Muscle of leg (tissue), 16 donors: Measurements from ENCODE around the gene TMEM135. TPM values are rescaled to one million over a fixed set of nuclear protein-coding genes. Genes with fewer than 3 reads are reported as not detected.
"Not testable (repeated sequence)": the region's sequence is repeated elsewhere in the genome, so short reads cannot be mapped to it uniquely, and the experiment has no call there.

Source experiments
- DNase-seq: peaks from one replicate; pipeline ENCODE4 v3.0.0; 2013
- H3K27ac ChIP-seq: one replicate; pipeline ENCODE4 v1.5.1; 2013; ENCODE audit warnings: mild to moderate bottlenecking, low read length, control low read depth
- H3K27me3 ChIP-seq: one replicate; pipeline ENCODE4 v1.6.1; 2013; ENCODE audit warnings: low read length; ENCODE audit not compliant: control insufficient read depth, insufficient read depth
- H3K36me3 ChIP-seq: one replicate; pipeline ENCODE4 v1.6.1; 2013; ENCODE audit warnings: low read length; ENCODE audit not compliant: control insufficient read depth, insufficient read depth
- H3K4me1 ChIP-seq: one replicate; pipeline ENCODE4 v1.6.1; 2013; ENCODE audit warnings: low read length; ENCODE audit not compliant: control insufficient read depth, insufficient read depth
- H3K4me3 ChIP-seq: one replicate; pipeline ENCODE4 v1.5.1; 2013; ENCODE audit warnings: low read length, control low read depth
- H3K9me3 ChIP-seq: replicated peaks from 2 replicates; pipeline ENCODE4 v1.6.1; 2013; ENCODE audit warnings: low read depth, low read length; ENCODE audit not compliant: control insufficient read depth
- WGBS: methylation state at CpG from one replicate; pipeline ENCODE4 v1.1.5; 2013; ENCODE audit warnings: missing lambda C conversion rate; ENCODE audit not compliant: insufficient coverage; 5-methylcytosine and 5-hydroxymethylcytosine counted together
- long read RNA-seq, 11 donors: transcript quantifications; one replicate each; lab custom pipeline, GENCODE V29; 2026
- polyA plus RNA-seq, 8 donors: library from polyadenylated mRNA; unstranded; fragments of 120-200 nt; gene quantifications; one replicate each; pipeline versions ENCODE4 v1.2.1 to v1.2.3, GENCODE V29; 2013; ENCODE audit warnings: inconsistent platforms in 1 of 8, low replicate concordance in 1 of 8; ENCODE audit not compliant: insufficient read length in 8 of 8, insufficient read depth in 1 of 8
- total RNA-seq: library from RNA; stranded (reverse); fragments of 120-200 nt; gene quantifications from one replicate; pipeline ENCODE4 v1.2.4, GENCODE V29; 2013

TMEM135 gene
- total RNA-seq = 15.3 TPM
- 10 to 100 TPM; 10.5 to 21.1 (median 14.3) TPM for polyA plus RNA-seq
- long read RNA-seq, donor 1, partial matches to known transcripts = 0 of 1 reads
- long read RNA-seq, donor 1, other reads (novel, unspliced or antisense) = 0 of 1 reads
- long read RNA-seq, donor 2 = 0 reads
- long read RNA-seq, donor 3, partial matches to known transcripts = 0 of 1 reads
- long read RNA-seq, donor 3, other reads (novel, unspliced or antisense) = 0 of 1 reads
- long read RNA-seq, donor 4 = 0 reads
- long read RNA-seq, donor 5 = 0 reads
- long read RNA-seq, donor 6, partial matches to known transcripts = 0 of 3 reads
- long read RNA-seq, donor 6, other reads (novel, unspliced or antisense) = 0 of 3 reads
- long read RNA-seq, donor 7, partial matches to known transcripts = 0 of 2 reads
- long read RNA-seq, donor 7, other reads (novel, unspliced or antisense) = 0 of 2 reads
- long read RNA-seq, donor 8, partial matches to known transcripts = 0 of 2 reads
- long read RNA-seq, donor 8, other reads (novel, unspliced or antisense) = 0 of 2 reads
- long read RNA-seq, donor 9, partial matches to known transcripts = 0 of 1 reads
- long read RNA-seq, donor 9, other reads (novel, unspliced or antisense) = 0 of 1 reads
- long read RNA-seq, donor 10 = 0 reads
- long read RNA-seq, donor 11, partial matches to known transcripts = 0 of 2 reads
- long read RNA-seq, donor 11, other reads (novel, unspliced or antisense) = 0 of 2 reads

GRCh38 chr11:87037450-87038234, at the start of gene TMEM135:
TSS of gene TMEM135 (plus strand) at chr11:87037934. CDS start at chr11:87038046, 112 bp downstream.
- H3K4me1 ChIP-seq = peaks cover 13% of the 10 kb centered on the region
- H3K9me3 ChIP-seq = no peaks in the 10 kb centered on the region
- H3K36me3 ChIP-seq = peaks cover 2% of the 10 kb centered on the region
- H3K27me3 ChIP-seq = no peaks in the 10 kb centered on the region
- peak within 1 kb of the TSS; percentile 89 for H3K27ac ChIP-seq
- DNase-seq = peak; percentile 95
- WGBS = under 1% methylated on average over 61 of the region's 66 CpGs
- peak within 1 kb of the TSS; percentile 88 for H3K4me3 ChIP-seq

GRCh38 chr11:86988351-86988881, 49.3 kb upstream of the TMEM135 start:
- no CpG with 5 or more reads among the region's 4 CpGs for WGBS
- H3K36me3 ChIP-seq = no peaks in the 10 kb centered on the region
- no peak overlapping the region for H3K27ac ChIP-seq
- H3K4me3 ChIP-seq = no peak overlapping the region
- DNase-seq = no peak
- no peaks in the 10 kb centered on the region for H3K27me3 ChIP-seq
- peaks cover 15% of the 10 kb centered on the region for H3K4me1 ChIP-seq
- H3K9me3 ChIP-seq = no peaks in the 10 kb centered on the region

DNA sequence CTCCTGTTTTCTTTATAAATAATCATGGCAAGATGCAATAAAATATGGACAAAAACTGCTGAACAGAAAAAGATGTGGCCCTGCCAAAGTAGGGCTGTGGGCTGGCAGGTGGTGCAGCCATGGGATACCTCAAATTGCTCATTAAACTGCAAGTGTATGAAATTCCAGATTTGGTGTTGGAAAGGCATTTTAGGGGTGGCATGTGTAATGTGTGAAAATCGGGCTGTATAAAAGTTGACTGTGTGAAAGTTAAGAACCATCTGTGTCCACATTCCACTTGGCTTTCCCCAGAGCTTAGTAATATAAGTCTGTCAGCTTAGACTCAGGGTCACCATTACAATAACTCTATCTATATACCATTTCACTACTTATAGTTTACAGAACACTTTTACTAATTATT, 47.7 kb upstream of the TMEM135 start:
- peak; percentile 77 for DNase-seq
- Histone ChIP-seq H3K36me3 (no peaks in the 10 kb centered on the region), H3K27ac (peak overlapping the region; percentile 39), H3K27me3 (no peaks in the 10 kb centered on the region), H3K9me3 (no peaks in the 10 kb centered on the region), H3K4me1 (peaks cover 9% of the 10 kb centered on the region), H3K4me3 (no peak overlapping the region)
- no CpG with 5 or more reads among the region's 1 CpG for WGBS

DNA sequence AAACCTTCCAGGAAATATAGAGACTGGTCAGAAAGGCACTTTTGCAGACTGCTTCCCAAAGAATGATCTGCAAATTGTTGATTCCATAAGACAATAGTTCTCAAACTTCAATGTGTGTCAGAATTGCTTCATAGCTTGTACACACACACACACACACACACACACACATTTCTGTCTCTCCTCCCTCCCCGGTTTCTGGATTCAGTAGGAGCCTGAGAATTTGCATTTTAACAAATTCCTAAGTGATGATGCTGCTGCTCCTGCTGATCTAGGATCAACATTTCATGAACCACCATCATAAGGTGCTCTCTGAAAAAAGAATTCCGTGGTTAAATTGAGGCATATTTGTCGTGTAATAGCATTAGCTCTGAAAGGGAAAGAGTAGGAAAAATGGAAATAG, 47.2 kb upstream of the TMEM135 start:
- Histone ChIP-seq H3K9me3 (no peaks in the 10 kb centered on the region), H3K27ac (peak overlapping the region; percentile 26), H3K27me3 (no peaks in the 10 kb centered on the region), H3K4me3 (no peak overlapping the region), H3K36me3 (no peaks in the 10 kb centered on the region), H3K4me1 (peaks cover 8% of the 10 kb centered on the region)
- no CpG with 5 or more reads among the region's 3 CpGs for WGBS
- DNase-seq = peak; percentile 31

GRCh38 chr11:86991341-86991740, 46.4 kb upstream of the TMEM135 start:
- no CpG with 5 or more reads among the region's 5 CpGs for WGBS
- no peak overlapping the region for H3K4me3 ChIP-seq
- no peaks in the 10 kb centered on the region for H3K9me3 ChIP-seq
- peaks cover 8% of the 10 kb centered on the region for H3K4me1 ChIP-seq
- H3K27me3 ChIP-seq = no peaks in the 10 kb centered on the region
- no peaks in the 10 kb centered on the region for H3K36me3 ChIP-seq
- no peak for DNase-seq
- no peak overlapping the region for H3K27ac ChIP-seq

DNA sequence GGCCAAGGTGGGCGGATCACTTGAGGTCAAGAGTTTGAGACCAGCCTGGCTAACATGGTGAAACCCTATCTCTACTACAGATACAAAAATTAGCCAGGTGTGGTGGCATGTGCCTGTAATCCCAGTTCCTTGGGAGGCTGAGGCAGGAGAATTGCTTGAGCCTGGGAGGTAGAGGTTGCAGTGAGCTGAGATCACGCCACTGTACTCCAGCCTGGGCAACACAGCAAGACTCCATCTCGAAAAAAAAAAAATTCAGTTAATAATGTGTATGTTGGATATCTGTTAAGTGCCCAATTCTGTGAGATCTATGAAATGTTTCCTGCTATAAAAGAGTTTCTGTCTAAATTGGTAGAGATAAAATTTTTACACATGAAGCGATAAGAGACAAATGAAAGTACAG, 45.4 kb upstream of the TMEM135 start:
- H3K36me3 ChIP-seq, H3K4me3 ChIP-seq, H3K27ac ChIP-seq, DNase-seq, H3K9me3 ChIP-seq, H3K4me1 ChIP-seq, H3K27me3 ChIP-seq: not testable (repeated sequence)
- WGBS = 100% methylated on average over 1 of the region's 4 CpGs

DNA sequence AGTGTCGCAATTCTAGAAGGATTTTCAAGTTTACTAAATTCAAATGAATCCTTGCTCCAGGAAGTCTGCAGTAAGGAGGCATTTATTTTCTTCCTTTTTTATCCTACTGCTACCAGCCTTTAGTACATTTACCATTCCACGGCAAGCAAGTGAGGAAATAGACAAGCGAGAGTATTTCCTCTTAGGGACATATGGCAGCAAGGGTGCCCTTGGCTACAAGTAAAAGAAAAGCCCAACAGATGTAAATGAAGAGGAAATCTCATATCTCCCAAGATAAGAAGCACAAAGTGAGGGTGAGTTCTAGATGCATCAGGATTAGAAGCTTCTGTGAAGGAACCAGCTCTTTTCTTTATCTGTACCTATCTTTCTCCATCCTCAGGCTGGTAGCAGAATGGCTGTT, 44.7 kb upstream of the TMEM135 start:
- DNase-seq = no peak
- Histone ChIP-seq H3K4me1 (peaks cover 8% of the 10 kb centered on the region), H3K9me3 (no peaks in the 10 kb centered on the region), H3K4me3 (no peak overlapping the region), H3K27ac (no peak overlapping the region), H3K36me3 (no peaks in the 10 kb centered on the region), H3K27me3 (no peaks in the 10 kb centered on the region)
- no CpG with 5 or more reads among the region's 3 CpGs for WGBS

- Histone ChIP-seq H3K27ac (no peak overlapping the region), H3K36me3 (no peaks in the 10 kb centered on the region), H3K27me3 (no peaks in the 10 kb centered on the region), H3K4me3 (no peak overlapping the region), H3K4me1 (no peaks in the 10 kb centered on the region), H3K9me3 (no peaks in the 10 kb centered on the region)
- DNase-seq = no peak
- no CpG with 5 or more reads among the region's 1 CpG for WGBS
Measured at GRCh38 chr11:86996953-86997570, 40.7 kb upstream of the TMEM135 start.

DNA sequence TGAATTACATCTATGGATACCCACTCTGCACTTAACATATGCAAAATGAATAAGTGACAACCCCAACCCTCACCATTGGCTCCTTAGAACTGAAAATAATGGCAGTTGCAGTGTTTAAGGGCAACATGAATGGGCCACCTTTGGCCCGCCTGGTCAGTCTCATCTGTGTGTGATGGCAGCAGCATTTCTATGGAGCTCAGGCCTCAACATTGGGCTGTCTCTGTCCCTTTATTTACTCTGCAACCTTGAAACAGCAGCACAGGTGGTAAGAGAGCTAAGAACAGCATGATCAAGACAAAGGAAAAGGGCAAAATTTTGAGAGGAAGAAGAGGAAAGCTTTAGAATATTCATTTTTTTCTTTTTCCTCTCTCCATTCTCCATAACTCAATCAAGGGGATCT, 38.3 kb upstream of the TMEM135 start:
- H3K4me3 ChIP-seq = no peak overlapping the region
- H3K4me1 ChIP-seq = no peaks in the 10 kb centered on the region
- no peaks in the 10 kb centered on the region for H3K27me3 ChIP-seq
- H3K9me3 ChIP-seq = no peaks in the 10 kb centered on the region
- no peaks in the 10 kb centered on the region for H3K36me3 ChIP-seq
- no peak overlapping the region for H3K27ac ChIP-seq
- no CpG with 5 or more reads among the region's 1 CpG for WGBS
- no peak for DNase-seq
